GM10266 (cell line): ENCODE results near the gene PNMA8C.
"Not testable (repeated sequence)": the region's sequence is repeated elsewhere in the genome, so short reads cannot be mapped to it uniquely, and the experiment has no call there.

ENCODE experiments used
- DNase-seq: peaks from one replicate; pipeline ENCODE4 v3.0.0; 2012; ENCODE audit errors: extremely low spot score
- TF ChIP-seq, protein P1 (sequence below): IDR thresholded peaks from 2 replicates; pipeline ENCODE4 v1.5.1; 2012; ENCODE audit warnings: mild to moderate bottlenecking, low read depth; ENCODE audit not compliant: control insufficient read depth, insufficient read depth; ENCODE audit errors: missing control alignments

Gene PNMA8C

DNA sequence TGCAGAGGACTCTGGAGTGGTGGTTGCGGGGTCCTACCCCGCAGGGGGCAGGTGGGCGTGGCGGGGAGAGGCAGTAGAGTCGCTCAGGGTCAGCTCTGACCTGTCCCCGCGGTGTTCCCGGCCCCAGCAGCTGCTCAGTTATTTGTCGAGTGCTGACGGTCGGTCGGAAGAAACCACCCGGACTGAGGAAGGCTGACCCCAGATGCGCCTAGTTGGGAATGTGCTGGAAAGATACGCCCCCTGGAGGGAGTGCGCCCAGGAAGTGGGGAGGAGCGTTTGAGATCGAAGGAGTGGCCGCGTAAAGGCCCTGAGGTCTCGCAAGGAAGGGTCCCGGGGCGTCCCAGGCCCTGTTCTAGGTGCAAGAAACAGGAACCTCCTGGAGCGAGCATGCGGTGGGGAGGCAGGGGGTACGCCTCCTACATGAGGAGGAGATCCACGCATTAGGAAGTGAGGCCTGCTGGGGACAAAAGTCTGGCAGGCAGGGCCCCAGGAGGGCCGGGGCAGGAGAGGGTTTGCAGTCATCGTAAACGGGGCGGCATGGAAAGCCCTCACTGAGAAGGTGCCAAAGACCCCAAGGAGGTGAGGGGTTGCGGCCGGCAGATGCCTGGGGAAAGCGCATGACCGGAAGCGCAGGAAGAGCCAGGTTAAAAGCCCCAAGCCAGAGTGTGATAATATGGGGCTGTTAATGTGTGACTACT is 24.5 kb downstream of the PNMA8C start:
- TF ChIP-seq, protein P1, sequence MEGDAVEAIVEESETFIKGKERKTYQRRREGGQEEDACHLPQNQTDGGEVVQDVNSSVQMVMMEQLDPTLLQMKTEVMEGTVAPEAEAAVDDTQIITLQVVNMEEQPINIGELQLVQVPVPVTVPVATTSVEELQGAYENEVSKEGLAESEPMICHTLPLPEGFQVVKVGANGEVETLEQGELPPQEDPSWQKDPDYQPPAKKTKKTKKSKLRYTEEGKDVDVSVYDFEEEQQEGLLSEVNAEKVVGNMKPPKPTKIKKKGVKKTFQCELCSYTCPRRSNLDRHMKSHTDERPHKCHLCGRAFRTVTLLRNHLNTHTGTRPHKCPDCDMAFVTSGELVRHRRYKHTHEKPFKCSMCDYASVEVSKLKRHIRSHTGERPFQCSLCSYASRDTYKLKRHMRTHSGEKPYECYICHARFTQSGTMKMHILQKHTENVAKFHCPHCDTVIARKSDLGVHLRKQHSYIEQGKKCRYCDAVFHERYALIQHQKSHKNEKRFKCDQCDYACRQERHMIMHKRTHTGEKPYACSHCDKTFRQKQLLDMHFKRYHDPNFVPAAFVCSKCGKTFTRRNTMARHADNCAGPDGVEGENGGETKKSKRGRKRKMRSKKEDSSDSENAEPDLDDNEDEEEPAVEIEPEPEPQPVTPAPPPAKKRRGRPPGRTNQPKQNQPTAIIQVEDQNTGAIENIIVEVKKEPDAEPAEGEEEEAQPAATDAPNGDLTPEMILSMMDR = peak; percentile 15
- no peak for DNase-seq

DNA sequence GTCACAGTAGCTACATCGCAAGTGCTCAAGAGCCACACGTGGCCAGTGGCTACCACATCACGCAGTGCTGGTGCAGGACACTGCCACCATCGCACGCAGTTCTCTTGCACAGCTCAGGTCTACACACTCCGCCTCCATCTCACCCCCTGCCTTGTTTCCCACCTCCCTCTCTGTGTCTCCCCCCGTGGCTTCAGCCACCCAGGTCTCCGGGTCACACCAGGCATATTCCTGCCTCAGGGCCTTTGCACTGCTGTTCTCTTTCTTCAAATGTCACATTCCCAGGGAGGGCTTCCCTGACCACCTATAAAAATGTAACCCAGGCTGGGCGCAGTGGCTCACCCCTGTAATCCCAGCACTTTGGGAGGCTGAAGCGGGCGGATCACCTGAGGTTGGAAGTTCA is 26.0 kb downstream of the PNMA8C start:
- DNase-seq = no peak
- TF ChIP-seq, protein P1 = no peak

DNA sequence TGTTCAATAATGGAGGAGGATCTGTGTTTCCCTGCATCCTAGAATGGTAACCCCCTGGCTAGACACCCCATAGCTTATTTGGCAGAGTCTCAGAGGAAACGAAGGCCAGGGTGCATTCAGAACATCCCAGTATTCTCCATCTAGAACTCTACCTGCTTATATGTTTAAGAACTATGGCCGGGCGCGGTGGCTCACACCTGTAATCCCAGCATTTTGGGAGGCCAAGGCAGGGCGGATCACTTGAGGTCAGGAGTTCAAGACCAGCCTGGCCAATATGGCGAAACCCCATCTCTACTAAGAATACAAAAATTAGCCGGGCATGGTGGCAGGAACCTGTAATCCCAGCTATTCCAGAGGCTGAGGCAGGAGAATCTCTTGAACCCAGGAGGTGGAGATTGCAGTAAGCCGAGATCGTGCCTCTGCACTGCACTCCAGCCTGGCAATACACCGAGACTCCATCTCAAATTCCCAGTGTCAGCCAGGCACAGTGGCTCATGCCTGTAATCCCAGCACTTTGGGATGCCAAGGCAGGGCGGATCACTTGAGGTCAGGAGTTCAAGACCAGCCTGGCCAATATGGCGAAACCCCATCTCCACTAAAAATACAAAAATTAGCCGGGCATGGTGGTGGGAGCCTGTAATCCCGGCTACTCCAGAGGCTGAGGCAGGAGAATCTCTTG is 30.8 kb downstream of the PNMA8C start:
- DNase-seq = not testable (repeated sequence)

DNA sequence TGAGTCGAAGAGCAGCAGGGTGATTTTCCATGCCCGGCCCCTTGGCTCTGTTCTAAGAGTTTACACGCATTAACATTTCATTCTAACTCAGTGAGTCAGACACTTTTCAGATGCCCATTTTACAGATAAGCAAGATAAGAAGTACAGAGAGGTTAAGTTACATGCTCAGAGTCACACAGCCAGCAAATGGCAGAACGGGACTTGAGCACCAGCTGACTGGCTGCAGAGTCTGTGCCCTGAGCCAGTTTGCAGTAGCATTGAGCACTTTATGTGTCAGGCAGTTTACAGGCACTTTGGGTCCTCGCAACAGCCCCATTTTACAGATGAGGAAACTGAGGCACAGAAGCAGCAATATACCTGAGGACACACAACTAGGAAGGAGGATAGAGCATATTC is 34.3 kb downstream of the PNMA8C start:
- no peak for DNase-seq
- TF ChIP-seq, protein P1 = no peak

DNA sequence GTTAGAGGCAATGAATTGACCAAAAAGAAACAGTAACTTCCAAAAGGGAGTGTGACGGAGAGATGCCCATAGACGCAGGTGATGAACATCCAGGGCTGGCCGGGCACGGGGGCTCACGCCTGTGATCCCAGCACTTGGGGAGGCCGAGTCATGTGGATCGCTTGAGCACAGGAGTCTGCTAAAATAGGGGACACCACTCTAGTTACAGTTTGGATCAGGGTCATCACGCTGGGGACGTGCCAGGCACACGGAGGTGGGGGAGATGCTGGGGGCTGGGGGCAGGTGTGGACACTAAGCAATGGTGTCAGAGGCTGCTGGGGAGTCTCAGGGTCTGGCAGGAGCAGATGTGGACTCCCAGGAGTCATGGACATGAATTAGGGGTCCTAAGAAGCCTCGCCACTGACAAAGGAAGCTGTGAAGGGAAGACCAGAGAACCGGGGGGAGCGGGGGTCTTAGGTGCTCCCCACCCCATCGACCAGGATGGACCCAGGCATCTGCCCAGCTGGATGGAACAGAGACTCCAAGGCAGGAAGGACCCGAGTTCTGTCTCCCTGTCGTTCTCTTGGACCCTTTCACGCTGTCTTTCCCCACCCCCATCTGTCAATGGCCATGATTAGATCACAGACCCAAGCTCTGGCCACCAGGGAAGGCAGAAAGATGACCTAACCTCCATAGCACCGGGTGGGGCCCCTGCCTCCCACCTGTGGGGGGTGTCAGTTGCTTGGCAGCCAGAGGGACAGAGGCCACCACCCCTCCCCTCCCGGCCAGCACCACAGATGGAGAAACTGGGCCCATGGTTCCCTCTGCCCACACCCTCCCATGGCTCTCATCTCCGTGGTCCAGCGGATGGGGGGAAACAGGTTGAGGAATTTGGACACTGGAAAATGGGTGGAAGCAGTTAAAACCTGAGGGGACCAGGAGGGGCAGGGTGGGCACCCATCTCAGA is 35.0 kb downstream of the PNMA8C start:
- no peak for DNase-seq
- TF ChIP-seq, protein P1 = no peak

DNA sequence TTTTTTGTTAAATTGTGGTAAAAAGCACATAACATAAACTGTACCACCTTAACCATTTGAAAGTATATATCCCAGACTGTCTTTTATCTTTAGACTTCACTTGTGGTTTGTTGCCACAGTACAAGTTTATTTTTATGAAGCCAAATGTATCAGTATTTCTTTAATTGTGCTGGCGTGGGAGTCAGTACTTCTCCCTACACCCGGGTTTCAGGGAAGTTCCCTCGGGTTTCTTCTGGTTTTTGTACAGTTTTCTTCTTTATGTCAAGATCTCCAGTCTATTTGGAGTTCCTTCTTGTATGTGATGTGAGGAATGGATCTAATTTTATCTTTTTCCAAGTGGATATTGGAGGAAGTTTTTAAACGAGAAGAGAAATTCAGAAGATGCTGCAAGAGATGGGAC is 35.9 kb downstream of the PNMA8C start:
- TF ChIP-seq, protein P1 = no peak
- DNase-seq = no peak

DNA sequence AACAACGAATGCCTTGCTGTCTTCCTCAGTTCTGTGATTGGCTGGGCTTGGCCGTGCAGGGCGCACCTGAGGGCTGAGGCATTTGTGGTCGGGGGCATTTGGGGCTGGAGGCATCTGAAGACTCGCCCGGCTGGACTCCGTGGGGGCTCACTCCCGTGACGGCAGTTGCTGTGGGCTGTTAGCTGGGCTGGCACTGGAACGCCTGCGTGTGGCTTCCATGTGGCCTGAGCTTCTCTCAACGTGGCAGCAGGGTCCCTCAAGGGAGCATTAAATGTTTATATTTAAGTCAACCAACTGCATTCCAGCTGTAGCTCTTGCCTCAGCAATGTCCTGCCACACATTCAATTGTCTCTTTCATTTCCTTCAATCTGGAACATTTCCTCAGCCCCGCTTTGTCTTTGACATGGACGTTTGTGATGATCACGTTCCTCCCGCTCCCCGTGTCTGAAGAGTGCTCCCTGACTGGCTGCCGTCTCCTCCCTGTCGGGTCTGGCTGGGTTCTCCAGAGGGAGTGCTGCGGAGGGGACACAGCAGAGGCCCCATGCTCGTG is 36.4 kb downstream of the PNMA8C start:
- no peak for DNase-seq
- TF ChIP-seq, protein P1 = no peak
